T-helper 1 cell treated with Interleukin-12 subunit alpha and Interleukin-12 subunit beta and Interleukin-4 antibody, amounts not matched to agents 30 ng/mL and 1 ng/mL, for 36 hours (primary cell): ENCODE measurements around the gene MLEC. TPM values are rescaled to one million over a fixed set of nuclear protein-coding genes. Genes with fewer than 3 reads are reported as not detected.

Experiments
- intact Hi-C: fragments of 100-400 bp; cut with micrococcal nuclease; formaldehyde crosslinking; loops from one replicate; pipeline ENCODE4 v1.15.1; 2024
- total RNA-seq: library from RNA; stranded (reverse); gene quantifications from 2 replicates; pipeline ENCODE4 v1.2.3, GENCODE V29; 2022

MLEC gene
- total RNA-seq, 1 donor from 2014 or later, result 129 TPM

- intact Hi-C loops, result no loop called here
Observed at GRCh38 chr12:120739031-120739762, 52.2 kb downstream of the MLEC start.

- intact Hi-C loops, result no loop called here
Observed at GRCh38 chr12:120739821-120740613, 53.1 kb downstream of the MLEC start.

GRCh38 chr12:120740871-120741270 lies 53.9 kb downstream of the MLEC start:
- intact Hi-C loops, result no loop called here

- intact Hi-C loops, result no loop called here
Observed at GRCh38 chr12:120741476-120742421, 54.8 kb downstream of the MLEC start.

- intact Hi-C loops, result no loop called here
Observed at GRCh38 chr12:120744922-120745493, 58.1 kb downstream of the MLEC start.

GRCh38 chr12:120748242-120748641 lies 61.3 kb downstream of the MLEC start:
- intact Hi-C loops, result no loop called here

- intact Hi-C loops, result no loop called here
Observed at GRCh38 chr12:120749256-120749655, 62.3 kb downstream of the MLEC start.

- intact Hi-C loops, result no loop called here
Observed at GRCh38 chr12:120750806-120751205, 63.9 kb downstream of the MLEC start.

GRCh38 chr12:120751389-120751788 lies 64.4 kb downstream of the MLEC start:
- intact Hi-C loops, result no loop called here

Other genes starting within 250 kb of the MLEC start
- 266 and 280 TPM in 2 replicates for gene COX6A1, start 249.0 kb upstream of the MLEC start, total RNA-seq
- 41.4 and 41.5 TPM in 2 replicates for gene TRIAP1, start 240.8 kb upstream of the MLEC start, total RNA-seq
- 31.3 and 37.3 TPM in 2 replicates for gene GATC, start 240.7 kb upstream of the MLEC start, total RNA-seq
- 182 and 184 TPM in 2 replicates for gene SRSF9, start 217.4 kb upstream of the MLEC start, total RNA-seq
- gene DYNLL1, start 191.0 kb upstream of the MLEC start, total RNA-seq, result 331 and 341 TPM in 2 replicates
- gene COQ5, start 158.0 kb upstream of the MLEC start, total RNA-seq, result 26.3 and 29.0 TPM in 2 replicates
- gene RNF10, start 152.8 kb upstream of the MLEC start, total RNA-seq, result 172 and 187 TPM in 2 replicates
- gene POP5, start 105.7 kb upstream of the MLEC start, total RNA-seq, result 65.7 and 67.6 TPM in 2 replicates
- 0.29 and 0.32 TPM in 2 replicates for gene CABP1, start 46.5 kb upstream of the MLEC start, total RNA-seq
- gene UNC119B, start 23.3 kb downstream of the MLEC start, total RNA-seq, result 20.3 and 20.6 TPM in 2 replicates
- gene ACADS, start 38.7 kb downstream of the MLEC start, total RNA-seq, result 12.6 and 13.7 TPM in 2 replicates
- 30.2 and 32.7 TPM in 2 replicates for gene SPPL3, start 217.2 kb downstream of the MLEC start, total RNA-seq